8988T (cell line): ENCODE measurements around the gene TFB1M.

Source experiments
- DNase-seq: peaks from one replicate; pipeline ENCODE4 v3.0.0; 2011

Gene TFB1M

DNA sequence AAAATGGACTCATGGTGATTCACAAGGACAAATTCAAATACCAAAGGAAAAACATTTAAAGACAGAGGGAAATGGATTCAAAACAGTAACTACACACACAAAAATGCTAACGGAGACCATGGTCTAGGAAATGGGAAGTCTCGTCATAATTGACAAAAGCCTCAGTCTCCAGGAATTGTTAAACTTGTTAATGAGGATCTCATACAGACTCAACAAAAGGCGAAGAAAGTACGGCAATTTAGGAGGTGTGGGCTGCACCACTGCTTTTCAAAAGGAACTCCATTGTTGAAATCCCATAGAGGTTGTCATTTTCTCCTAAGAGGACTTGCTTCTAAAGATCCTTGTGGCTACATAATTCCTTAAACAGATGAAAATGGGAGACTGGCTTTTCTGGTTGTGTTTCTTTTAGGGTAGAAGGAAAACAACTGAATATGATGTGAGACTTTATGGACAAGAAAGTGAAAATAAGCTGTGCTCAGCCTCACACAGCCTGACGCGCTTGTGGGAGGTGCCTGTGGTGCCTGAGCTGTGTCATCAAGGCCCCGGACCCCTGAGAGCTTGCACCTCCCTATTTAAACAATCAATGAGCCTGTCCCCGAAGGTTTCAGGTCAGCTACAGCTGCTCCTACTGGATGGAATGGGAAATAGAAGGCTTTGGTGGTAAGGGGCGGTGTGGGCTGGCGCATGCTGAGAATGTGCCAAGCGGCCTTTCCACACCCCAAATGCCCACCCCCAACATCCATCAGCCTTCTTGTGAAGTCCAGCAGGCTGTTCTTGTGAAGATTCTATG lies 53.0 kb downstream of the TFB1M start:
- DNase-seq, result no peak

DNA sequence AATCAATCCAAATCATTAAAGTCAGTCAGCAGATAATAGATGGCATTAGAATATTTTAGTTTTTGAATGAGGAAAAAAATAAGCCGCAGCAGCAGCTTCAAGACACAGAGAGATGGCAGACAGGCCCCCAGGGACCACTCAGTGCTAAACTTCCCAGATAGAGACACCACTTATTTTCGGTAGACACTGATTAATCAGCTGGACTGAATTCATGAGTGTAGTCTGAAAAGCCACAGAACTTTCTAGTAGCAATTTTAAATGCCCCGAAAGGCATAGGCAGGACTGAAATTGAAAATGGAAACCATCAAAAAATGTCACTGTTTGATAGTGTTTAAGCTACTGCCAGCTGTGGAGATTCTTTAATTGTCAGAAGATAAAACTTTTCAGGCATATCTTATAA lies 53.6 kb downstream of the TFB1M start:
- no peak for DNase-seq

DNA sequence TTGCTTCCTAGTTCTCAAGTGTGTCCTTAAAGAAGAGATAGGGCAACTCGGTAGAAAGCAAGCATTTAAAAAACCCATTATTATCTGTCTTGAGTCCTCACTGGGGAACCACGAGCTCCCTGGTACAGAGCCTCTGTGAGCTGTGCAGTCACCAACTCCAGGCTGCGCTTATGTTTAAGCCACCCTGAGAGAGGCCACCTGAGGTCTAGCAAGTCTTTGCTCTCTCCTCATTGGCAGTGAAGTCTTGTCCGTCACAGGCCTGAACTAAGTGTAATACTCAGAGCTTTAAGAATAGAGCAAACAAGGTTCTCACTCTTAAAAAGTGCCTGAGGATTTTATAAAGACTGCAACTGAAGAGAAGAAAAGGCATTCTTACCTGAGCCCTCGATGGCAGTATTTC lies 54.4 kb downstream of the TFB1M start:
- no peak for DNase-seq

DNA sequence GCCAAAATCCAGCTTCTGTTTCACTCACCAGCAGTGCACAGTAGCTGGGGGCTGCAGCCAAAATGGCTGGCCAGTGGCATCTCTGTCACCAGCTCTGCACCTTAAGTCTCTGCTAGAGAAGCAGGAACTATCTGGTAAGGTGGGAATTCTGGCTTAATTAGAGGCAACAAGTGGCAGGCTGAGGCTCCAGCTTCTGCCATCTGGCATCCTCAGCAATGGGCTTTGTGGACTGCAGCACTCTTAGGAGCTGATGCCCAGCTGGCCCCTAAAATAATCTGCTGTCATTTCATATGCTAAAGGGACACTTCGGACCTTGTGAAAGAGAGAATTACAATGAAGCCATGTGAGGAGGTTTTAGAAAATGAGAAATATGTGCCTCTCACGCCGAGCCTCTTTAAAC lies 55.1 kb downstream of the TFB1M start:
- DNase-seq, result no peak

DNA sequence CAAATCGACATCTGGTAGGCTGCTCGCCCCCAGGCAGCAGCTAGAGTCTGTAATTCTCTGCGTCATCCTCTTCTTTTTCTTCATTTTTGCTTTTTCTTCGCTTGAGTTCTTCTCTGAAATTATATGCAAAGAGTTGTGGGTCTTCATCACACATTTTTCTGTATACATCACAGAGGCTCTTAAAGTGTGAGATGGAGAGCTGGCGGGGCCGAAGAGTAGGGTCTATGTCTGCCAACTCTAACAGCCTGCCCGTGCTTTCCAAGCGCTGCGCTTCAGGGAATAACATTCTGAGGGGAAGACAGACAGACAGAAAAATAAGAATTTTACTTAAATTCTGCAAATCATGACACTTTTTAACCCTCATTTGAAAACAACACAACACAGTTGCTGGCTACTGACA lies 56.5 kb downstream of the TFB1M start:
- DNase-seq, result no peak

DNA sequence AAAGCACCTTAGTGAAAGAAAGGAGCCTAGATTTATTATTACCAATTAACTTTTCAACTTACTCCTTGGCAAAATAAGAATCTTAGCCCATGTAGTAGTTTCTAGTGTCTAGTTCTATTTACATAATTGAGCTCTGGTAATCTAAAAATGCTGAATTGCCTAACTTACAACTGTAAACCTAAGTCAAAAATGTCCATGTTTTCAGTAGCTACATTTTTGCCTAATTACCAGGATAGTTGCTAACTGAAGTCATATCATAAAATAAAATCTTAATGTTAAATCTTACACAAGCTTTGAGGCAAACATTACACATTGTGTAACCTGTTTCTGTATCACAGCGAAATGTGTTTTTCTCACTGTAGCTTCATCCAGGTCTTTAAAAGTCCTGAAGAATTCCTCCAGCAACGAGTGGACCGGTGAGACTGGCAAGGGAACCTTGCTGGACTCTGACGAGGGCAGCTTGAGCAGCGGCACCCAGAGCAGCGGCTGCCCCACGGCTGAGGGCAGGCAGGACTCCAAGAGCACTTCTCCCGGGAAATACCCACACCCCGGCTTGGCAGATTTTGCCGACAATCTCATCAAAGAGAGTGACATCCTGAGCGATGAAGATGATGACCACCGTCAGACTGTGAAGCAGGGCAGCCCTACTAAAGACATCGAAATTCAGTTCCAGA lies 58.0 kb downstream of the TFB1M start:
- DNase-seq, result no peak

DNA sequence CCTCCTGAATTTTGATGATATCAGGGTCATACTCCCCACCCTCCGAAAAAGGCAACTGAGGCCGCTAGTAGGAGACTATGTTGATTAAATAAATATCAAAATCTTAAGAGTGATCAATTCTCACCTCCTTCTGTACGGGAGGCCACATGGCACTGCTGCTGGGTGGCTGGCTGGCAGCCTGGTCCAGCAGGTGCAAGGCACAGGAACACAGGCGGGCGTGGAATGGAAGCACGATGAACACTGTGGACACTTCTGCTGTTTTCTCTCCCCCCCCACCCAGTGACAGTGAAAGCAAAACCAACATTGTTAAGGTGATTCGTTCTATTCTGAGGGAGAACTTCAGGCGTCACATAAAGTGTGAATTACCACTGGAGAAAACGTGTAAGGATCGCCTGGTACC lies 60.1 kb downstream of the TFB1M start:
- DNase-seq, result no peak

DNA sequence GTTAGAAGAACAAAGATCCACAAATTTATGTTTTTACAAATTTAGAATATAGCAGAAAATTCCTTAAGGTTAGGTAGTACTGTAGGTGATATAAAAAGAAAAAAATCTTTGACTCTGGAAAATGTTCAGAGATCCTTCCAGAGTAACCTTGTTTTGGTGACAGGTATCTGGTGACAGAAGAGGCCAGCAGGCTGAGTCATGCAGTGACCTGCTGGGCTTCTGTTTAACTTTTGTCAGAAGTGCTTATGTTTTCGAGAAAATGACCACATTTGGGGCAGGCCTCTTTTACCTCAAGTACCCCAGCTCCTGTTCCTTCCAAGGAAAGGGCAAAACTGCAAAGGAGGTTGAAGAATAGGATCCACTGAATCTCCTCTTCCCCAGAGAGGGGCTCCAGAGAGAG lies 60.9 kb downstream of the TFB1M start:
- DNase-seq, result no peak

DNA sequence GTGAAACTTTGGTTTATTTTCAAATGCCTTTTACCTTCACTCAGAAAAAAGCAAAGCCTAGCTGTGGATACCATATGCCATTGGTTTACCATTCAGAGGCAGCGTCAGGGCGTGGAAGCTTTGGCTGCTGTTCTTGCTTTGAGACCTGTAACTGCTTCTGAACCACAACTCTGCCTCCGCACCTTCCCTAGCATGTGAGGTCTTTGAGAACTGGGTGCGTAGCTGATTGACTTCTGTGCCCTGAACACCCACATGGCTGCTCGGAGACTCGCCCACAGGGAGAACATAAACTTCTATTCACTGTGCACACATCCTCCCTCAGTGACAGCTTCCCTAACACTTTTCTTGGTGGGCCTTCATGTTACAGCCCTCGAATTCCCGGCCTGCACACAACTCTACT lies 61.7 kb downstream of the TFB1M start:
- DNase-seq, result no peak

DNA sequence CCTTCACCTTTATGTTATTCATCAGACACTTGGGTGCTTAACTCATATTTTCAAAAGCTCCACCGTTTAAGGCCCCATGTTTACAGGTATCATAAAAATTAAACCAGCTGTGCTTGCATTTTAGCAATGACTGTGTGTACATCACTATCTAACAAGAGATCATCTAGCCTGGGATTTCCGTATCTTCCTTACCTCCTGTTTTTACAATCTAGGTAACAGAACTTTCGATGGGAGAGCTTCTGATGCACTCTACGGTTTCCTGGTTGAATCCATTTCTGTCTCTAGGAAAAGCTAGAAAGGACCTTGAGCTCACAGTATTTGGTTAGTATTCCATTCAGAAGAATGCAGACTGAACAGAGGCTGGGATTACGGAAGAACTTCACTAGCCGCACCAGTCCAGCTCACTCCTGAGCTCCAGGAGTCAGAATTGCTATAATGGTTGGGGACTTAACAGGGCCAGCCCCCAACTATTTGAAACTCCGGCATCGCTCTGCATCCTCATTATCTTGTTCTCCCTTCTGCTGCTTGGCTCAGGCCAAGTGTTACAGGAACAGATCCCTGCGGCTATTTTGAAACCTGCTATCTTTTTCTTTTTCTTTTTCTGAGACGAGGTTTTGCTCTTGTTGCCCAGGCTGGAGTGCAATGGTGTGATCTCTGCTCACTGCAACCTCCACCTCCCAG lies 63.4 kb downstream of the TFB1M start:
- DNase-seq, result no peak

DNA sequence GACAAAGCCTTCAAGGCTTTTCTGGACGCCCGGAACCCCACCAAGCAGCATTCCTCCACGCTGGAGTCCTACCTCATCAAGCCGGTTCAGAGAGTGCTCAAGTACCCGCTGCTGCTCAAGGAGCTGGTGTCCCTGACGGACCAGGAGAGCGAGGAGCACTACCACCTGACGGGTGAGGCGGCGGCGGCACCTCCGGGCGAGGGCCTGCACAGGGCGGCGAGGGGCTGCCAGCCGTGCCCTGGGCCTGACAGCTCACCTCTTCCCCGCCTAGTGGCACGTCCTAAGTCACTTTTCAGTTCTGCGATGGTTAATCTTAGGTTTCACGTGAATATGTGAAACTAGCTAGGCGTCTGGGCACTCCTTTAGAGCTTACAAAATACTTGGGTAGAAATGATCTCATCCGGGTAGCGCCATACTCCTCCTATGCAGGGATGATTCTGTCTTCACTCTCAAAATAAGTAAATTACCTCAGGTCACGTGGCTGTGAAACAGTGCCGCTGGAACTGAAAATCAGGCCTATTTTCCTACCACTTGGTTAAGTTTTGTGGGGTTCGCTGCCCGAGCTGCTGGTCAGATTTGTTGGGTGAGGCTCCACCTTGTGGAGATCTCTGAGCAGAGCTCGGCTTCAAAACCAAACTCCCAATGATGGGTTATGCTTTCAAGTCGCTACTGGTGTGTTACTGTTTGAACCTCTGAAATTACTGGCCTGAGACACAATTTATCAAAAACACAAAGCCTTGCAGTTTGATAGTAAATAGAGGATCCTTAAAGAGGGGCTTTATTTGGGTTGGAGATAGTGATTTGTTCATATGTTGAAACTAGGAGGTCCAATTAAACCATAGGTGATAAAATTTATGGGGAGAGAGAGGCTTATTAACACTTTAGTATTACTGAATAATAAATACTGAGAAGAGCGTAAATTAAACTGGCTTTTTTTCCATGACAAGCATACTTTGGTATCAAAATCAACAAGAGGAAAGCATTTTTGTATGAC lies 66.0 kb downstream of the TFB1M start:
- peak; percentile 36 for DNase-seq

DNA sequence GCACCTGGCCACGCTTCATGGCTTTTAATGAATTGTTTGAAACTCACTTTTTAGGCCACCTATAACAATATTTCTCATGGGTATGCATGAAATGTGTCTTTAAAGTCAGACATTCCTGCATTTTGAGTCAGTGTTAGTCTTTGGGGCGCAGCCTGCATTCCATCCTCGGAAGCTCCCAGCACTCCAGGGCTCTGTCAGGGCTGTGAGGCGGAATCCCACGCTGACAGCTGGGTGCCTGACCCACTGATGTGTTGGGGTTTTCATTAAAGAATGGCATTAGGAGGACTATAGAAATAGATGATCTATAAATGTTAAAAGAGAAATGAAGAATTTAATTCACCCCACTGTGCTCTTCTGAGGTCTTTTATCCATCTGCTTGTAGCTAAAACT lies 66.7 kb downstream of the TFB1M start:
- no peak for DNase-seq

DNA sequence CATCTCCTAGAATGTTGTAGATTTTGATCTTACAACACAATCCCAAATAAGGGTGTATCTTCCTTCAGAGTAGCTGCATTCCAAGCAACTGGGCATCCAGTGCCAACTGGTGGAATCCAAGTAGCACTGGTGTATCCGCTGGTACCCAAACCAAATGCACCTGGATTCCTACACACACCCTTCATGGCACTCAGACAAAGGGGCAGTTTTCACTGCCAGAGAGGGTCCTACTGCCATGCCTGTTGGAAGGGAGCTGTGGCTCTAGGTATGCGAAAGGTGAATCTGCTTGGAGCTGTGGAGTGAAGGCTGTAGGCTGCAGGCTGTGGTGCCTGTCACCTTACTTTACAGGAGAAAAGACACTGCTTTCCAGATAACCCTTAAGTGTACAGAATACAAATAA lies 67.5 kb downstream of the TFB1M start:
- no peak for DNase-seq

DNA sequence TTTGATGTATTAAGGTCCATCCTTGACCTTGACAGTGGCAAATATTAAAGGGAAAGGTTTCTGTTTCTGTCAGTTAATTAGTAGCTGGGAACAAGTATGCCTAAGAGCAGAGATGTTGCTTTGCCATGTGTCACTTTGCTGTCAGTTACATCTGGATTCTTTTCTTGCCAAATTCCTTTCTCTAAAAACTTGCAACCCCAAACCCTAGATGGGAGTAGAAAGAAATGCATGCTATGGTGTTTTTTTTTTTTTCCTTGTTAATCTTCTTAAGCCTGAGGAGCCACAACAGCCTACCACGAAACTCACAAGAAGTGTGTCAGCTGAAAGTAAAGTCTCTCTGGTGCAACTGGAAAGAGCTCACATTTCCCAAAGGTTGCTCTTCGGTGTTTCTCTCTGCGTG lies 68.5 kb downstream of the TFB1M start:
- no peak for DNase-seq

DNA sequence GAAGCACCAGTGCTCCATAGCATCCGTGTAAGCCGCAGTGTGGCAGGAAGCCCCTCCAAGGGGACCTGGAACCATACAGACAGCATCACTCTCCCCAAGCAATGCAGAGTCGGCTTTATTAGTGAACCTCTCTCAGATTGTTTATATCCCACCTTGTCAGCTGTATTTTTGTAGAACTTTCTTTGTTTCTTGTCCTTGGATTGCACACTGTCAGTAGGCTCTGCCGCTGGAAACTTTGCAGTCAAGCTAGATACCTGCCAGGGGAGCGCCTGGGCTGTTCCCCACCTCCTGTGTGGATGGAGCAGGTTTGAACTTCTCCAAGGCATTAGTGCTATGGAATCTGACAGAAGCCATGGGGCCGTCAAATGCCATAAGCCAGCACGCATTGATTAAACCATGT lies 69.1 kb downstream of the TFB1M start:
- no peak for DNase-seq

DNA sequence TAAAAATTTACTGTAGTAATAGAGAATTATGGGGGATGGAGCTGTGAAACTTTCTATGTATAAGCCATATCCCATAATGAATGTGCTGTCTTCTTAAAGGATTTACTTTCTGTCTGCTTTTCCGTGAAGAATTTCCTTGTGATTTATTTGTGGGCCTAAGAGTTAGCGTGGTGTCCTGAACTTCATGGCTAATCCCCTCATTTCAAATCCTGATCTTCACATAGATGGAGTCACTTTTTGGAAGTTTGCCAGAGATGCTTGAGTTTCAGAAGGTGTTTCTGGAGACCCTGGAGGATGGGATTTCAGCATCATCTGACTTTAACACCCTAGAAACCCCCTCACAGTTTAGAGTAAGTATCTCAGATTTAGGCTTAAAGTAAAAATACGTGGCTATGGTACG lies 69.8 kb downstream of the TFB1M start:
- DNase-seq, result no peak

DNA sequence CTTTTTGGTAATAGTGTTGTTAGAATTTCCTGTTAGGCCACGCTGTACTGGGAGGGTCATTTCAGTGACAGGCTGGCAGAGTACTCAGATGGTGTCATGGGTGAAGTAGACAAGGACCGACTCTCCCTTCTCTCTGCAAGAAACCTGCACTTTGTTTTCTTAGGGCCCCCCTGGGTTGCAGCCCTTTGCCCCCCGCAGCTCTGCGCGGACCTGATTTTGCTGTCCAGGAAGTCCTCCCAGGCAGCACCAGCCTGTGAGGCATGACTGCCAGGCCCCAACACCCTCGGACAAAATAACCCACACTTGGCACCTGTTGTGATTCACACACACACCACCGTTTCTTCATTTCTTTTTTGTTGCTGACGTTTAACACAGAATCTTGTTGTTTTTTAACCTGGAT lies 72.3 kb downstream of the TFB1M start:
- no peak for DNase-seq

DNA sequence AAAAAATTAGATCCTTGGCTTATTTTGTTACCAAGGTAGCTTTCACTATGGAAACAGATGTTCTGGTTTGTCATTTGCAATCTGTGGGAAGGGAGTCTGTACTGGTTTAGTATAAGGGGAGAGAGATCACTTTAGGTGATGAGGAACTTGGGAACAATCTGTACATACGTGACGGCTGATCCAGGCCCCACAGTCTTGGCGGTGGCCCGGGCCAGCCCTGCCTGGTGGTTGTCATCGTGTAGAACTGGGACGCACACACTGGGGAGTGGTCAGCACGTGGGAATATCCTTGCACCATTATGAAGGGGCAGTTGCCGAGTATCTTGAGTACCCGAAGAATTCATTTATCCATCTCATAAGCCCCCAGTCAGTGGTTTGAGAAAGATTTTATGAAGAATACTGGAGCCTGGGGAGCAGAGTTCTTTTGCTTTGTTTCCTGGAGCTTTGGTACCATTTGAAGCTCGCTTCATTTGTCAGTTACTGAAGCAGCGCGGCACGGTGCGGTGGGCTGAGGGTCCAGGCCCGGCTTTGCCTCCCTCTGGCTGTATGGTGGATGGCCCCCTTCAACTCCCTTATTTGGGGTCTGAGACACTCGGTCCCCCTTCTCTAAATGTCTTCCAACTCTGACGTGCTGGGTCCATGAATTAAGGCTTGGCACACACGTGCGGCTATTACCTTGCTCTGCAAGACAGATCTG lies 73.2 kb downstream of the TFB1M start:
- DNase-seq, result no peak

DNA sequence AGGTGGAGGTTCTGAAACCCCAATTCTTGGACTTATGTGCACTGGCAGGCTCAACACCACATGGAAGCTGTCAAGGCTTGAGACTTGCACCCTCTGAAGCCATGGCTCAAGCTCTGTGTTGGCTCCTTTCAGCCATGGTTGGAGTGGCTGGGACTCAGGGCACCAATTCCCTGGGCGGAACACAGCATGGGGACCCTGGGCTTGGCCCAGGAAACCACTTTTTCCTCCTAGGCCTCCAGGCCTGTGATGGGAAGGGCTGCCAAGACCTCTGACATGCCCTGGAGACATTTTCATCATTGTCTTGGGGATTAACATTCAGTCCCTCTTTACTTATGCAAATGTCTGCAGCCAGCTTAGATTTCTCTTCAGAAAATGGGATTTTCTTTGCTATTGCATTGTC lies 76.7 kb downstream of the TFB1M start:
- no peak for DNase-seq

DNA sequence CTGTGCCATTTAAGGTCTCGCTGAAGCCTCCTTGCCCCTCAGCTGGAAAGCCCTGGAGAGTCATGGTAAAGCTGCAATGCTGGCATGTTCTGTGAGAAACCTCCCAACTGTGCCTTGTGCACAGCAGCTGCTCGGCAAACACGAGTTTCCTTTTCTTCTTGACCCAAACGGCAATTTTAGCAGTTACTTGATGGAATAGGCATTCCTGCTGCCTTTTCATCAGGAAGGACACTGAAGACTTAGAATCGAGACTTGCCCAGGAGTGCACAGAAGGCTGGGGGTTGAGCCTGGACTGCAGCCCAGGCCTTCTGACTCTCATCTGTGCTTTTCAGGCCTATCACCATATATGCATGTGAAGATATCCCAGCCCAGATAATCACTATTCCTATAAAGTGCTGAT lies 79.2 kb downstream of the TFB1M start:
- DNase-seq, result no peak

DNA sequence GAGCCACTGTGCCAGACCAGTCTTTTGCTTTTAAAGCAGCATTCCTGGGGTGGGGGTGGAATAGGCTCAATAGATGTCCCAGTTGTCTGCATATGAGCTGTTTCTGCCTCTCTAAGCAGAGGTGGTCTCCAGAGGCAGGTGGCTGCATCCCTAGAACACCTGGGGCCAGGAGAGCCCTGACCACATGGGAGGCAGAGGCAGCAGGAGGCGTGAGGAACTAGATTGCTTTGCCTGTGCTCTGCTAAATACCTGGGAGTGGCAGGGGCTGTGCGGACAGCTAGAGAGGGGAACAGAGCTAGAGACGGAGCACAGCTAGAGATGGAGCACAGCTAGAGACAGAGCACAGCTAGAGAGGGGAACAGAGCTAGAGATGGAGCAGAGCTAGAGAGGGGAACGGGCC lies 79.6 kb downstream of the TFB1M start:
- no peak for DNase-seq

DNA sequence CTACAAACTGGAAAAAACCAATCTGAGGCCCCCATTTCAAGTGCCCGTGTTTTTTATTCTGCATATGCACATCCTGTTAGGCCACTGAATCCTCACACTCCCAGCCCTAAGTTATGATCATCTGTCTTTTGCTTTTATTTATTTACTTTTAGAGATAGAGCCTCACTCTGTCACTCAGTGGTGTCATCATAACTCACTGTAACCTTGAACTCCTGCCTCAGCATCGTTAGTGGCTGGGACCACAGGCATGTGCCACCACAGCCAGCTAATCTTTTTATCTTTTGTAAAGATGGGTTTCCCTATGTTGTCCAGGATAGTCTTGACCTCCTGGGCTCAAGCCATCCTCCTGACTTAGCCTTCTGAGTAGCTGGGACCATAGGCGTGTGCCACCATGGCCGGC lies 80.1 kb downstream of the TFB1M start:
- DNase-seq, result no peak
